NT2/D1 (cell line): ENCODE results near the gene PCDH8.

Experiments
- SUZ12 ChIP-seq: IDR thresholded peaks from 2 replicates; pipeline ENCODE4 v1.6.1; 2011; ENCODE audit not compliant: insufficient read length, insufficient read depth; ENCODE audit errors: extremely low read depth
- YY1 ChIP-seq: IDR thresholded peaks from 2 replicates; pipeline ENCODE4 v1.6.1; 2011; ENCODE audit not compliant: insufficient read length, insufficient read depth
- ZNF274 ChIP-seq: IDR thresholded peaks from 2 replicates; pipeline ENCODE4 v1.6.1; 2011; ENCODE audit warnings: mild to moderate bottlenecking, low read depth, low read length

- no peak for TF ChIP-seq YY1
- no peak for TF ChIP-seq SUZ12
- no peak for TF ChIP-seq ZNF274
Measured at GRCh38 chr13:52864941-52865340, 16.5 kb upstream of the PCDH8 start.
